GM20000 (cell line): ENCODE results near the gene S100B.
"Not testable (repeated sequence)": the region's sequence is repeated elsewhere in the genome, so short reads cannot be mapped to it uniquely, and the experiment has no call there.

Source experiments
- DNase-seq: peaks from one replicate; pipeline ENCODE4 v3.0.0; 2012; ENCODE audit warnings: low spot score
- CTCF ChIP-seq: IDR thresholded peaks from 2 replicates; pipeline ENCODE4 v1.5.1; 2012; ENCODE audit warnings: mild to moderate bottlenecking, control low read depth; ENCODE audit errors: extremely low read depth, missing control alignments

Gene S100B

DNA sequence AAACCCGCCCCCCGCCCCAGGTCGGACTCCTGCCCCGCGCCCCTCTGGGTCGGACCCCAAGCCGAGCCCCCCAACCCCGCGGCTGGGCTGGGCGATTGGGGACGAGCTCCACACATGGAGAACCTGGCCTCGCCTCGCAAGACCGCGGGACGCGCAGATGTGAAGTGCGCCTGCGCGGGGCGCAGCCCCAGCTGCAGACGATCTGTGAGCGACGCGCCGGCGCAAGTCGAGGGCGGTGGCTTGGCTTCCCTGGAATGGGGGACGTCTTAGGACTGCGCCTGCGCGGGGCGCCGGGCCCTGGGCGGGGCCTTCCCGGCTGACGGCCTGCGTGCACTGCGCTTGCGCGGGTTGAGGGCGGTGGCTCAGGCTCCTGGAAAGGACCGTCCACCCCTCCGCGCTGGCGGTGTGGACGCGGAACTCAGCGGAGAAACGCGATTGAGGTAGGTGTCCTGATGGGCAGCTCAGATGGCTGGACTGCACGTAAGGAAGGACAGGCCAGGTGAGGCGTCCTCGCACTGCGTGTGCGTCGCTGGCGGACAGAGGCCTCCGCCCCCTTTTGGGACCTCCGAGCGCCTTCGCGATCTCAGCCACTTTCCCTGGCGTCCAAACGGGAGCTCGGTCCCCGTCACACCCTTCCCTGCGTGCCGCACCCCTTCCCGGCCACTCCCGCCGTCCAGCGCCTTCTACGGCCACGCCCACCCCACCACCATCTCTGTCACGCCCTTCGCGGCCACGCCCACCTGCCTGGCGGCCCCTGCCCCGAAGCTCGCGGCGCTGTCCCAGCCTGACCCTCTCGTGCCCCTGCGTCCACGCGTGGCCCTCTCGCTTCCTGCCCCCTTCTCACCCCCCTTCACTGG is 30.7 kb upstream of the S100B start, which contains the start of gene PRMT2:
Gene PRMT2, plus strand, starts transcription at position 351 of the 857 bp plus-strand sequence. CDS start 1,278 bp downstream, outside the sequence.
- peak; percentile 100 for DNase-seq
- no peak for TF ChIP-seq CTCF

DNA sequence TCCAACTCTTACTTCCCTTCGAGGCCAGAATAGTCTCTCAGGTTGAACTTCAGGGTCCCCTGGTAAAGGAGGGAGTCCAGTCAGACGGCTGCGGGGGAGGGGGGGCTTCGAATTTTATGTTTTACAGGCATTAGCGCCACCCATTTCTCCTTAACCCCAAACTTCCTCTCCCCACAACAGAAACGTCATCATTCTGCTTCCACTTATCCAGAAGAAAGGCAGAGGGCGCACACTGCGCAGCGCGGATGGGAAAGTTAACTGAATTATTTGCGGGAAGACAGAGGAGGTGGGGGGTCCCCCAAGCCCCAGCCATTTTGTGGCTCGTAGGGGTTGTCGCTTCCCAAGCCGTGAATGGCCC is 30.1 kb upstream of the S100B start:
- TF ChIP-seq CTCF, result no peak
- peak; percentile 39 for DNase-seq

DNA sequence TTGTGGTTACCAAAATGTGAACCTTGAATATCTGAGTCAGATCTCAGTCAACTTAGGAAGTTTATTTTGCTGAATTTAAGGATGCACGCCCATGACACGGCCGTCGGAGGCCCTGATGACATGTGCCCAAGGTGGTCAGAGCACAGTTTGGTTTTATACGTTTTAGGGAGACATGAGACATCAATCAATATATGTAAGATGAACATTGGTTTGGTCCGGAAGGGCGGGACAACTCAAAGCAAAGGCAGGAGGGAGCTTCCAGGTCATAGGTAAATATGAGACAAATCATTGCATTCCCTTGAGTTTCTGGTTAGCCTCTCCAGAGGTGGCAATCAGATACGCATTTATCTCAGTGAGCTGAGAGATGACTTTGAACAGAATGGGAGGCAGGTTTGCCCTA is 29.5 kb upstream of the S100B start:
- no peak for DNase-seq
- no peak for TF ChIP-seq CTCF

DNA sequence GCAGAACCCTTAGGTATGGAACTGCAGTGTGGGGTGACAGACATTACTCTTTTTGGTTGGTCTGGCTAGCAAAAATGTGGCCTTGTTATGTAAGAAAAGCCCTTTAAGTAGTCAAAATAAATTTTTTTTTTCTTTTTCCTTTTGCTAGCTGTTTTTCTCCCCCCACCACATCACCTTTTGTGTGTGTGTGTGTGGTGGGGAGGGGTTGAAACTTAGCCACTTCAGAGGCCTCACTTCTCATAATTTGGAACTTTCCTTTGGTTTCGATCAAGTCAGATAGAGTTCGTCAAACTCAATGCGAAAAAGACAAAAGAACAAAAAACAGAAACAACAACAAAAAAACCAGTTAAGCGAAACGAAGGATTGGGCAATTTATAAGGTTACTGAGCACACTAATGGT is 28.7 kb upstream of the S100B start:
- TF ChIP-seq CTCF, result no peak
- no peak for DNase-seq

- not testable (repeated sequence) for DNase-seq
Observed at GRCh38 chr21:46630915-46631314, 26.0 kb upstream of the S100B start.

GRCh38 chr21:46628868-46629267 is 24.0 kb upstream of the S100B start:
- TF ChIP-seq CTCF, result no peak
- no peak for DNase-seq

- TF ChIP-seq CTCF, result no peak
- no peak for DNase-seq
Observed at GRCh38 chr21:46627726-46628125, 22.8 kb upstream of the S100B start.

DNA sequence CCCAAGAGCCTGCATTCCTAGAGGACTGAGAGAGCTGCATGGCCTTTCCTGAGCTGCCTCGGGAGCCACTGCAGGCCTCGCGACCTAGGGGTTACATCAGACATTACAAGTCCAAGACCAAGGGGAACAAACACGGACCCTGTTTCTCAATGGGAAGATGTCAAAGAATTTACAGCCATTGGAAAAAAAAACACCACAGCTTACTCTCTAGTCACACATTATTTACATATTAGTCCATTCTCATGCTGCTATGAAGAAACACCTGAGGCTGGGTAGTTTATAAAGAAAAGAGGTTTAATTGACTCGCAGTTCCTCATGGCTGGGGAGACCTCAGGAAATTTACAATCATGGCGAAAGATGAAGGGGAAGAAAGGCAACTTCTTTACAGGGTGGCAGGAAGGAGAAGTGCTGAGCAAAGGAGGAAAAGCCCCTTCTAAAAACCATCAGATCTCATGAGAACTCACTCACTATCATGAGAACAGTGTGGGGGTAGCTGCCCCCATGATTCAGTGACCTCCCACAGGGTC is 22.2 kb upstream of the S100B start:
- no peak for DNase-seq
- no peak for TF ChIP-seq CTCF
